ENCODE data around the gene GGPS1.
A peak's percentile ranks its signal among the peaks of the same experiment; 100 is the strongest.
"Not testable (repeated sequence)": the region's sequence is repeated elsewhere in the genome, so short reads cannot be mapped to it uniquely, and the experiment has no call there.

GGPS1 gene

GRCh38 chr1:235341334-235341733 is 13.0 kb downstream of the GGPS1 start:
- no peak overlapping the region for H3K4me3 Mint-ChIP-seq
- peaks cover 7 to 12% of the 10 kb centered on the region in 2 donors for H3K4me1 Mint-ChIP-seq
- no peaks in the 10 kb centered on the region for H3K9me3 Mint-ChIP-seq
- DNase-seq (no peak), ATAC-seq (replicated peaks) (no peak)
- H3K27ac Mint-ChIP-seq: no peak overlapping the region
- H3K36me3 Mint-ChIP-seq: peaks cover 28 to 35% of the 10 kb centered on the region in 2 donors
- no peaks in the 10 kb centered on the region for H3K27me3 Mint-ChIP-seq

- ATAC-seq (replicated peaks): no peak
- no peak for DNase-seq
- no peak overlapping the region for H3K4me3 Mint-ChIP-seq
- peaks cover 2 to 6% of the 10 kb centered on the region in 2 donors for H3K4me1 Mint-ChIP-seq
- no peaks in the 10 kb centered on the region for H3K9me3 Mint-ChIP-seq
- no peaks in the 10 kb centered on the region for H3K27me3 Mint-ChIP-seq
- no peak overlapping the region for H3K27ac Mint-ChIP-seq
- H3K36me3 Mint-ChIP-seq: peaks cover 27 to 36% of the 10 kb centered on the region in 2 donors
These were observed 13.7 kb downstream of the GGPS1 start for GRCh38 chr1:235342039-235342438.

- Mint-ChIP-seq H3K9me3 (no peaks in the 10 kb centered on the region), H3K36me3 (peaks cover 27 to 36% of the 10 kb centered on the region in 2 donors), H3K4me1 (peaks cover 2 to 4% of the 10 kb centered on the region in 2 donors), H3K4me3 (no peak overlapping the region), H3K27ac (no peak overlapping the region), H3K27me3 (no peaks in the 10 kb centered on the region)
- no peak for DNase-seq
- no peak for ATAC-seq (replicated peaks)
These were observed 14.1 kb downstream of the GGPS1 start for GRCh38 chr1:235342471-235342870.

- Mint-ChIP-seq H3K27ac (no peak overlapping the region), H3K27me3 (no peaks in the 10 kb centered on the region)
- no peak for ATAC-seq (replicated peaks)
These were observed 15.4 kb downstream of the GGPS1 start for GRCh38 chr1:235343726-235344125.

GRCh38 chr1:235351441-235351840 is 23.1 kb downstream of the GGPS1 start:
- ATAC-seq (replicated peaks): no peak
- DNase-seq: no peak
- H3K4me1 Mint-ChIP-seq: no peaks in the 10 kb centered on the region
- no peaks in the 10 kb centered on the region for H3K9me3 Mint-ChIP-seq
- no peaks in the 10 kb centered on the region for H3K27me3 Mint-ChIP-seq
- no peak overlapping the region for H3K4me3 Mint-ChIP-seq
- peaks cover 5 to 10% of the 10 kb centered on the region in 2 donors for H3K36me3 Mint-ChIP-seq
- no peak overlapping the region for H3K27ac Mint-ChIP-seq

More at GRCh38 chr1:235343726-235344125, 15.4 kb downstream of the GGPS1 start:
- Mint-ChIP-seq H3K36me3 (peaks cover 26 to 38% of the 10 kb centered on the region in 2 donors), H3K9me3 (no peaks in the 10 kb centered on the region), H3K4me3 (no peak overlapping the region), H3K4me1 (peaks cover 2 to 4% of the 10 kb centered on the region in 2 donors)
- no peak for DNase-seq

- no peak for ATAC-seq (replicated peaks)
- Mint-ChIP-seq H3K27ac (no peak overlapping the region), H3K4me3 (no peak overlapping the region), H3K36me3 (peaks cover 2 to 7% of the 10 kb centered on the region in 2 donors), H3K27me3 (no peaks in the 10 kb centered on the region), H3K9me3 (no peaks in the 10 kb centered on the region), H3K4me1 (no peaks in the 10 kb centered on the region)
- DNase-seq: no peak
These were observed 23.5 kb downstream of the GGPS1 start for GRCh38 chr1:235351898-235352297.

- Mint-ChIP-seq H3K27me3 (no peaks in the 10 kb centered on the region), H3K4me3 (no peak overlapping the region), H3K27ac (no peak overlapping the region), H3K36me3 (no peaks in the 10 kb centered on the region), H3K9me3 (no peaks in the 10 kb centered on the region), H3K4me1 (peaks cover 6 to 7% of the 10 kb centered on the region in 2 donors)
- ATAC-seq (replicated peaks) (no peak), DNase-seq (no peak)
These were observed 29.4 kb downstream of the GGPS1 start for GRCh38 chr1:235357485-235358373.

GRCh38 chr1:235358899-235359298 is 30.5 kb downstream of the GGPS1 start:
- no peaks in the 10 kb centered on the region for H3K36me3 Mint-ChIP-seq
- DNase-seq (no peak), ATAC-seq (replicated peaks) (no peak)
- no peaks in the 10 kb centered on the region for H3K9me3 Mint-ChIP-seq
- H3K4me3 Mint-ChIP-seq: no peak overlapping the region
- H3K27me3 Mint-ChIP-seq: no peaks in the 10 kb centered on the region
- H3K27ac Mint-ChIP-seq: no peak overlapping the region
- H3K4me1 Mint-ChIP-seq: peaks cover 6 to 7% of the 10 kb centered on the region in 2 donors

- DNase-seq; H3K36me3 Mint-ChIP-seq; H3K27me3 Mint-ChIP-seq; H3K9me3 Mint-ChIP-seq; H3K27ac Mint-ChIP-seq; H3K4me3 Mint-ChIP-seq; ATAC-seq (replicated peaks): not testable (repeated sequence)
- H3K4me1 Mint-ChIP-seq: peaks cover 13 to 32% of the 10 kb centered on the region in 2 donors
These were observed 35.8 kb downstream of the GGPS1 start for GRCh38 chr1:235364189-235364588.

GRCh38 chr1:235366286-235366685 is 37.9 kb downstream of the GGPS1 start:
- peaks cover 5% of the 10 kb centered on the region in 2 donors for H3K36me3 Mint-ChIP-seq
- H3K27me3 Mint-ChIP-seq: no peaks in the 10 kb centered on the region
- H3K4me3 Mint-ChIP-seq: peak overlapping the region; percentile 74 to 99
- ATAC-seq (replicated peaks) (no peak), DNase-seq (no peak)
- H3K27ac Mint-ChIP-seq: peak overlapping the region; percentile 52
- H3K9me3 Mint-ChIP-seq: no peaks in the 10 kb centered on the region
- peaks cover 13 to 33% of the 10 kb centered on the region in 2 donors for H3K4me1 Mint-ChIP-seq

- Mint-ChIP-seq H3K27me3 (no peaks in the 10 kb centered on the region), H3K36me3 (peaks cover 6 to 8% of the 10 kb centered on the region in 2 donors), H3K4me3 (peak within 1 kb of the TSS; percentile 97 to 99), H3K4me1 (peaks cover 14 to 32% of the 10 kb centered on the region in 2 donors), H3K27ac (peak within 1 kb of the TSS; percentile 97), H3K9me3 (no peaks in the 10 kb centered on the region)
- ATAC-seq (replicated peaks) (peak; percentile 100), DNase-seq (peak; percentile 84)
These were observed 38.9 kb downstream of the GGPS1 start, which contains the start of gene TBCE for GRCh38 chr1:235367000-235367908. Gene TBCE (plus strand): TSS chr1:235367427. CDS start chr1:235380050, 12,623 bp downstream.

GRCh38 chr1:235368428-235368827 is 40.1 kb downstream of the GGPS1 start:
- Mint-ChIP-seq H3K9me3 (no peaks in the 10 kb centered on the region), H3K27ac (no peak overlapping the region)

GRCh38 chr1:235369802-235370201 is 41.4 kb downstream of the GGPS1 start:
- H3K4me3 Mint-ChIP-seq: no peak overlapping the region
- peaks cover 9 to 15% of the 10 kb centered on the region in 2 donors for H3K36me3 Mint-ChIP-seq
- no peak overlapping the region for H3K27ac Mint-ChIP-seq
- no peak for ATAC-seq (replicated peaks)
- H3K4me1 Mint-ChIP-seq: peaks cover 15 to 32% of the 10 kb centered on the region in 2 donors
- no peaks in the 10 kb centered on the region for H3K27me3 Mint-ChIP-seq
- no peak for DNase-seq
- no peaks in the 10 kb centered on the region for H3K9me3 Mint-ChIP-seq

More at GRCh38 chr1:235368428-235368827, 40.1 kb downstream of the GGPS1 start:
- Mint-ChIP-seq H3K27me3 (no peaks in the 10 kb centered on the region), H3K4me1 (peaks cover 14 to 32% of the 10 kb centered on the region in 2 donors), H3K36me3 (peaks cover 6 to 11% of the 10 kb centered on the region in 2 donors), H3K4me3 (peak overlapping the region; percentile 97 to 99)
- ATAC-seq (replicated peaks): no peak
- no peak for DNase-seq

GRCh38 chr1:235375919-235376605 is 47.7 kb downstream of the GGPS1 start:
- DNase-seq (no peak), ATAC-seq (replicated peaks) (no peak)
- H3K4me3 Mint-ChIP-seq: no peak overlapping the region
- peaks cover 21 to 33% of the 10 kb centered on the region in 2 donors for H3K36me3 Mint-ChIP-seq
- no peaks in the 10 kb centered on the region for H3K27me3 Mint-ChIP-seq
- H3K27ac Mint-ChIP-seq: no peak overlapping the region
- no peaks in the 10 kb centered on the region for H3K9me3 Mint-ChIP-seq
- peaks cover 12 to 14% of the 10 kb centered on the region in 2 donors for H3K4me1 Mint-ChIP-seq
